ENCODE results near the gene ST6GALNAC3. TPM values are rescaled to one million over a fixed set of nuclear protein-coding genes. Genes with fewer than 3 reads are reported as not detected.

The ST6GALNAC3 gene
- total RNA-seq, 1 donor from 2014 or later = 11.0 TPM

DNA sequence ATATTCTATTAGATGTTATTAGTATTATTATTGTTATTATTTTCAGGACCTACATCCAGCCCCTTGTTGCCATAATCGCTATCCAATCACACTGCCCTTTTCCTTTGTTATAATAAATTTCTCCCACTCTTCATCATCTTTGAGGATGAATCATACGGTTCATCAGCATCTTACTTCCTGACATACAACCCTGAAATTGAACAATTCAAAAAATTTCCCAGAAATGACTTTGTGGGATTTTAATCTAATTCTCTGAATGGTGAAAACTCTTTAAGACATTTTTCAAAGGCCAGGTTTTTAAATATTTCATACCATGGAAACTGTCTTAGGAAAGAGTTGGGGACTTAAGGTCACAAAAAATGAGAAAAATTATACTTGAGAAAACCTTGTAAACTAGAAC is 353.5 kb downstream of the ST6GALNAC3 start:
- no peaks in the 10 kb centered on the region for H3K36me3 Mint-ChIP-seq (ENCODE audit: insufficient read depth)
- no peak overlapping the region for H3K27ac Mint-ChIP-seq
- H3K4me3 Mint-ChIP-seq (ENCODE audit: low read depth) = no peak overlapping the region
- peaks cover 5% of the 10 kb centered on the region for H3K4me1 Mint-ChIP-seq (ENCODE audit: low read depth)
- no peaks in the 10 kb centered on the region for H3K27me3 Mint-ChIP-seq
- TF ChIP-seq, protein P1, sequence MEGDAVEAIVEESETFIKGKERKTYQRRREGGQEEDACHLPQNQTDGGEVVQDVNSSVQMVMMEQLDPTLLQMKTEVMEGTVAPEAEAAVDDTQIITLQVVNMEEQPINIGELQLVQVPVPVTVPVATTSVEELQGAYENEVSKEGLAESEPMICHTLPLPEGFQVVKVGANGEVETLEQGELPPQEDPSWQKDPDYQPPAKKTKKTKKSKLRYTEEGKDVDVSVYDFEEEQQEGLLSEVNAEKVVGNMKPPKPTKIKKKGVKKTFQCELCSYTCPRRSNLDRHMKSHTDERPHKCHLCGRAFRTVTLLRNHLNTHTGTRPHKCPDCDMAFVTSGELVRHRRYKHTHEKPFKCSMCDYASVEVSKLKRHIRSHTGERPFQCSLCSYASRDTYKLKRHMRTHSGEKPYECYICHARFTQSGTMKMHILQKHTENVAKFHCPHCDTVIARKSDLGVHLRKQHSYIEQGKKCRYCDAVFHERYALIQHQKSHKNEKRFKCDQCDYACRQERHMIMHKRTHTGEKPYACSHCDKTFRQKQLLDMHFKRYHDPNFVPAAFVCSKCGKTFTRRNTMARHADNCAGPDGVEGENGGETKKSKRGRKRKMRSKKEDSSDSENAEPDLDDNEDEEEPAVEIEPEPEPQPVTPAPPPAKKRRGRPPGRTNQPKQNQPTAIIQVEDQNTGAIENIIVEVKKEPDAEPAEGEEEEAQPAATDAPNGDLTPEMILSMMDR (IDR thresholded peaks at IDR 0.05; ENCODE audit: unreplicated experiment) = no peak
- no peaks in the 10 kb centered on the region for H3K9me3 Mint-ChIP-seq (ENCODE audit: low read depth)
- DNase-seq (ENCODE audit: low spot score, unreplicated experiment) = no peak

DNA sequence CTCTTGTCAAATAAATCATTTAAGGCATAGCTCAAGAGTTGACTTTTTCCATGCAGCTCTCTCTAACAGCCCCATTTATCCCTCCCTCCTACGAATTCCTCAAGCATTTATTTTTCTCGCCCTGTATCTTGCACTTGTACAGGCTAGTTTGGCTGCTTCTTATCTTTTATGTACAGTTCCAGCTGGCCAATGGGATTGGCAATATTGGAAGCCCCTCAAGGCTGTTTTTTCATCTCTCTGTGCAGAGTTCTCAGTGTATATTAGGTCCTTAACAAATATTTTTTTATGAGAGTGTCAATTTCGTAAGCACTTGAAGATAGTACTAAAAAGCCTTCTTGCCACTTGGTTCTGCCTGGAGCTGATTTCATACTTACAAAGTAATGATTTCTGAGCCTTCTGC is 356.0 kb downstream of the ST6GALNAC3 start:
- Mint-ChIP-seq H3K9me3 (ENCODE audit: low read depth) (no peaks in the 10 kb centered on the region), H3K36me3 (ENCODE audit: insufficient read depth) (no peaks in the 10 kb centered on the region), H3K27me3 (no peaks in the 10 kb centered on the region), H3K4me3 (ENCODE audit: low read depth) (no peak overlapping the region), H3K27ac (no peak overlapping the region), H3K4me1 (ENCODE audit: low read depth) (peaks cover 10% of the 10 kb centered on the region)
- TF ChIP-seq, protein P1 (IDR thresholded peaks at IDR 0.05; ENCODE audit: unreplicated experiment) = no peak
- no peak for DNase-seq (ENCODE audit: low spot score, unreplicated experiment)

DNA sequence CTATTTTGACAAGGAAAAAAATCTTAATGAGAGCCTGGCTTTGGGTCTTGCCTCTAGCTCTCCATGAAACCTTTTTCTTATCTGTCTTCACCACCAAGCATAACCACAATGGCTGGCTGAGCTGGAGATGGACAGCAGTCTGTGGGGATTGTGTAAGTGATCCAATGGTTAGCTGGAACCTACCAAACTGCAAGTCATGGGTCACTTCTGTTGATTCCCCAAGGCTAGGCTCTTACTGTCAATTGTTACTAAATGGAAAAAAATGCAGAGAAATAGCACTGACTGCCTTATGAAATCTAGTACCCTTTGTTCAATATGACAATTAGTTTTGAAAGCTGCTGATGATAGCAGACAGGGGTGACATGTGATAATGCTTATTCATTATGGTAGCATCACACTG is 359.0 kb downstream of the ST6GALNAC3 start:
- Mint-ChIP-seq H3K27me3 (no peaks in the 10 kb centered on the region), H3K9me3 (ENCODE audit: low read depth) (no peaks in the 10 kb centered on the region), H3K4me3 (ENCODE audit: low read depth) (no peak overlapping the region), H3K36me3 (ENCODE audit: insufficient read depth) (no peaks in the 10 kb centered on the region), H3K27ac (no peak overlapping the region), H3K4me1 (ENCODE audit: low read depth) (peaks cover 10% of the 10 kb centered on the region)
- TF ChIP-seq, protein P1 (IDR thresholded peaks at IDR 0.05; ENCODE audit: unreplicated experiment) = no peak
- no peak for DNase-seq (ENCODE audit: low spot score, unreplicated experiment)

DNA sequence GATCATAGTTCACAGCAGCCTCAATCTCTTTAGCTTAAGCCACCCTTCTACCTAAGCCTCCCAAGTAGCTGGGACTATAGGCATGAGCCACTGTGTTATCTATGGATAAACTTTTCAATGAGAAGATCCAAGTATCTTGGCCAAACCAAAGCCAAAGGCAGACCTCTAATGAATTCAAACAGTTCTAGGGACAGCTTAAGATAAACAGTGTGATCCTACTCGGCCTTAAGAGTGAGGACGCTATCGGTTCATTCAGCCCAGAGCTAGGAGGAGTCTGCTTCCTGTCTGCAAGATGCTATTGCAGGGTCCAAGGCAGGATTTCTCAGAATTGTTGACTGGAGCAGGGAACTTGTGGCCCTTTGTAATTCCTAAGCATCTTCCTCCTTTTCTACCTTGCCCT is 368.7 kb downstream of the ST6GALNAC3 start:
- Mint-ChIP-seq H3K27me3 (no peaks in the 10 kb centered on the region), H3K36me3 (ENCODE audit: insufficient read depth) (peaks cover 1% of the 10 kb centered on the region), H3K4me1 (ENCODE audit: low read depth) (no peaks in the 10 kb centered on the region), H3K9me3 (ENCODE audit: low read depth) (peaks cover 3% of the 10 kb centered on the region), H3K4me3 (ENCODE audit: low read depth) (no peak overlapping the region), H3K27ac (no peak overlapping the region)
- no peak for DNase-seq (ENCODE audit: low spot score, unreplicated experiment)
- TF ChIP-seq, protein P1 (IDR thresholded peaks at IDR 0.05; ENCODE audit: unreplicated experiment) = no peak

DNA sequence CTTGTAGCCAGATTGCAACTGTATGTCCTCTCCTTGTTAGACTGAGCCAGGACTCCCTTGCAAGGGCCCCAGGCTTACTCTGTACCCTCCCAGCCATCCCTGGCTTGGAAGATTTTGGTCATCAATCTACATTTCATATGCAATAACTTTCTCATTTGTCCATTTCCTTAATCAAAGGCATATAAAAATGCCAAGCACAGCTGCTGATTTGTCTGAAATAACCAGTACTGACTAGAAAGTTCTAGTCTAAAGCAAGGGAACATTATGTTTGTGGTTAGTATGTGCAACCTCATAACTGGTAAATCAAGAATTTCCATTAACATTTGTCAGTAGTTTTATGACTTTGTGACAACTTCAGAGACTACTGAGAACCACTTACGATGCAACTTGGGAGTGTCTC is 370.2 kb downstream of the ST6GALNAC3 start:
- no peak overlapping the region for H3K27ac Mint-ChIP-seq
- no peak overlapping the region for H3K4me3 Mint-ChIP-seq (ENCODE audit: low read depth)
- H3K4me1 Mint-ChIP-seq (ENCODE audit: low read depth) = no peaks in the 10 kb centered on the region
- H3K36me3 Mint-ChIP-seq (ENCODE audit: insufficient read depth) = peaks cover 1% of the 10 kb centered on the region
- H3K27me3 Mint-ChIP-seq = no peaks in the 10 kb centered on the region
- TF ChIP-seq, protein P1 (IDR thresholded peaks at IDR 0.05; ENCODE audit: unreplicated experiment) = no peak
- no peak for DNase-seq (ENCODE audit: low spot score, unreplicated experiment)
- H3K9me3 Mint-ChIP-seq (ENCODE audit: low read depth) = peaks cover 4% of the 10 kb centered on the region
